ENCODE data around the gene PIP5K1A.

The PIP5K1A gene

GRCh38 chr1:151198254-151199127 lies at the start of gene PIP5K1A:
PIP5K1A (plus strand) TSS chr1:151198552; CDS start chr1:151198997, 445 bp downstream.
- no peak for TF ChIP-seq CTCF (IDR thresholded peaks at IDR 0.05; ENCODE audit: low read depth, low read length, missing control alignments)
- peak within 1 kb of the TSS; percentile 87 for H3K4me3 ChIP-seq (ENCODE audit: low read depth, low read length)
- DNase-seq (ENCODE audit: low read depth), result peak; percentile 97

- H3K4me3 ChIP-seq (ENCODE audit: low read depth, low read length), result peak within 1 kb of the TSS; percentile 64
- no peak for TF ChIP-seq CTCF (IDR thresholded peaks at IDR 0.05; ENCODE audit: low read depth, low read length, missing control alignments)
- DNase-seq (ENCODE audit: low read depth), result peak; percentile 34
Observed at GRCh38 chr1:151156515-151156819, 41.9 kb upstream of the PIP5K1A start, which contains the start of gene TNFAIP8L2. TNFAIP8L2 (plus strand) TSS chr1:151156649; CDS start chr1:151158698, 2,049 bp downstream.

- DNase-seq (ENCODE audit: low read depth), result no peak
- no peak for TF ChIP-seq CTCF (IDR thresholded peaks at IDR 0.05; ENCODE audit: low read depth, low read length, missing control alignments)
- H3K4me3 ChIP-seq (ENCODE audit: low read depth, low read length), result peak overlapping the region; percentile 64
Observed at GRCh38 chr1:151157067-151157531, 41.3 kb upstream of the PIP5K1A start.

GRCh38 chr1:151158326-151158725 lies 40.0 kb upstream of the PIP5K1A start:
- TF ChIP-seq CTCF (IDR thresholded peaks at IDR 0.05; ENCODE audit: low read depth, low read length, missing control alignments), result no peak
- no peak overlapping the region for H3K4me3 ChIP-seq (ENCODE audit: low read depth, low read length)
- no peak for DNase-seq (ENCODE audit: low read depth)

GRCh38 chr1:151158751-151159251 lies 39.6 kb upstream of the PIP5K1A start:
- H3K4me3 ChIP-seq (ENCODE audit: low read depth, low read length), result no peak overlapping the region
- no peak for DNase-seq (ENCODE audit: low read depth)
- no peak for TF ChIP-seq CTCF (IDR thresholded peaks at IDR 0.05; ENCODE audit: low read depth, low read length, missing control alignments)

GRCh38 chr1:151159373-151159772 lies 39.0 kb upstream of the PIP5K1A start:
- no peak for DNase-seq (ENCODE audit: low read depth)
- no peak overlapping the region for H3K4me3 ChIP-seq (ENCODE audit: low read depth, low read length)
- no peak for TF ChIP-seq CTCF (IDR thresholded peaks at IDR 0.05; ENCODE audit: low read depth, low read length, missing control alignments)
